ENCODE results near the gene GLT8D2.
A peak's percentile ranks its signal among the peaks of the same experiment; 100 is the strongest.
"Not testable (repeated sequence)": the region's sequence is repeated elsewhere in the genome, so short reads cannot be mapped to it uniquely, and the experiment has no call there.

The GLT8D2 gene

GRCh38 chr12:104054681-104055346, 4.8 kb upstream of the GLT8D2 start:
- no peak for DNase-seq

- no peak for DNase-seq
Measured at GRCh38 chr12:104050436-104050835, 449 bp upstream of the GLT8D2 start.

GRCh38 chr12:104049278-104049902, 597 bp downstream of the GLT8D2 start:
- no peak for DNase-seq

GRCh38 chr12:104048811-104049210, 1.2 kb downstream of the GLT8D2 start:
- DNase-seq: no peak

- no peak for DNase-seq
Measured at GRCh38 chr12:104048162-104048561, 1.8 kb downstream of the GLT8D2 start.

GRCh38 chr12:104046306-104046705, 3.7 kb downstream of the GLT8D2 start:
- no peak for DNase-seq

GRCh38 chr12:104044158-104044557, 5.8 kb downstream of the GLT8D2 start:
- no peak for DNase-seq

- no peak for DNase-seq
Measured at GRCh38 chr12:104042580-104042979, 7.4 kb downstream of the GLT8D2 start.

- DNase-seq: not testable (repeated sequence)
Measured at GRCh38 chr12:104039769-104040168, 10.2 kb downstream of the GLT8D2 start.

GRCh38 chr12:104036143-104036542, 13.8 kb downstream of the GLT8D2 start:
- not testable (repeated sequence) for DNase-seq

- not testable (repeated sequence) for DNase-seq
Measured at GRCh38 chr12:104030596-104030995, 19.4 kb downstream of the GLT8D2 start.

GRCh38 chr12:104026841-104027599, 23.0 kb downstream of the GLT8D2 start:
- DNase-seq: no peak

- no peak for DNase-seq
Measured at GRCh38 chr12:104025771-104026170, 24.2 kb downstream of the GLT8D2 start.

GRCh38 chr12:104024348-104024747, 25.6 kb downstream of the GLT8D2 start:
- no peak for DNase-seq

- DNase-seq: no peak
Measured at GRCh38 chr12:104023710-104024109, 26.3 kb downstream of the GLT8D2 start.

- no peak for DNase-seq
Measured at GRCh38 chr12:104022786-104023185, 27.2 kb downstream of the GLT8D2 start.

- not testable (repeated sequence) for DNase-seq
Measured at GRCh38 chr12:104021862-104022261, 28.1 kb downstream of the GLT8D2 start.

GRCh38 chr12:104012331-104012730, 37.7 kb downstream of the GLT8D2 start:
- no peak for DNase-seq

- no peak for DNase-seq
Measured at GRCh38 chr12:104011253-104011652, 38.7 kb downstream of the GLT8D2 start.

GRCh38 chr12:104010606-104011169, 39.3 kb downstream of the GLT8D2 start:
- peak in 4 of 56 donors; percentile 0 to 22 (median 6) for DNase-seq

- DNase-seq: no peak
Measured at GRCh38 chr12:104010121-104010520, 39.9 kb downstream of the GLT8D2 start.

- DNase-seq: no peak
Measured at GRCh38 chr12:104006929-104007328, 43.1 kb downstream of the GLT8D2 start.
